GM19438 (cell line): ENCODE data around the gene RPS23.

Experiments
- ATAC-seq: cut with Tn5 transposase; IDR thresholded peaks from one replicate; pipeline ENCODE4 v1.9.1; 2021; ENCODE audit warnings: low read depth; ENCODE audit not compliant: unreplicated experiment

The RPS23 gene

GRCh38 chr5:82246960-82247574 lies 31.1 kb downstream of the RPS23 start:
- no peak for ATAC-seq

- ATAC-seq = no peak
Observed at GRCh38 chr5:82244854-82245635, 33.1 kb downstream of the RPS23 start.

DNA sequence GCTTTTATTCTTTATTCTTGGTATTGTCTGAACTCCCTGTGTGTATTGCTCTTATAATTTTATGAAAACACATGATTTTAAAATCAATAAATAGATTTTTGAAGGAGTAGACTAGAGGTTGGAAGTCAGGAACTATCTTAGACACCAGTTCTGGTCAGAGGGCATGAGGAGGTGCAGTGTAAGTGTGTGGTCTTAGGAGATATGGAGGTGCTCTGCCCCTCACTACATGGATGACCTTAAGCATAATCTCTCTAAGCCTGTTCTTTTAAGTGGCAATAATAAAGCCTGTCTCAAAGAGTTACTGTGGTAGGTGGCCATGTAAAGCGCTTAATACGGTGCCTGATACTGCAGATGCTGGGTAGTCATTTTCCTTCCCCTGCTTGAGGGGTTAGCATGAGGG lies 34.0 kb downstream of the RPS23 start:
- ATAC-seq = no peak

- ATAC-seq = no peak
Observed at GRCh38 chr5:82234885-82235284, 43.3 kb downstream of the RPS23 start.

- no peak for ATAC-seq
Observed at GRCh38 chr5:82225525-82226172, 52.5 kb downstream of the RPS23 start.
